ENCODE results near the gene SLCO2B1. TPM values are rescaled to one million over a fixed set of nuclear protein-coding genes. Genes with fewer than 3 reads are reported as not detected.

The SLCO2B1 gene
- total RNA-seq, 1 experiment from 2014 or later = not detected

DNA sequence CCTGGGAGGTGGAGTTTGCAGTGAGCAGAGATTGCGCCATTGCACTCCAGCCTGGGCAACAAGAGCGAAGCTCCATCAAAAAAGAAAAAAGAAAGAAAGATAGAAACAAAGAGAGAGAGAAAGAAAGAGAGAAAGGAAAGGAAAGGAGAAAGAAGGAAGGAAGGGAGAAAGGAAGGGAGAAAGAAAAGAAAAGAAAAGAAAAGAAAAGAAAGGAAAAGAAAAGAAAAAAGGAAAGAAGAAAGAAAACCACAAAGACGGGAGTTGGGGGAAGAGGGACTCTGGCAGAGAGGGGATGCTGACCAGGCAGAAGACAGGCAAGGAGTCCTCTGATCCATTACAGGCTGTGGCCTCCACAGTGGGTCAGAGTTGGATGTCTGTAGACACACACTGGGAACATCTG lies 18.8 kb upstream of the SLCO2B1 start:
- Histone ChIP-seq H2AK5ac (ENCODE audit: insufficient read length, low read length) (no peak overlapping the region), H4K5ac (ENCODE audit: insufficient read length, low read depth, low read length) (no peak overlapping the region), H3K18ac (ENCODE audit: insufficient read length, low read depth, low read length) (no peak overlapping the region), H3K27ac (ENCODE audit: insufficient read length, low read depth, low read length) (no peak overlapping the region), H2BK20ac (ENCODE audit: low read depth, low read length, poor library complexity, severe bottlenecking) (no peak overlapping the region), H2BK120ac (ENCODE audit: low read depth, low read length, poor library complexity, severe bottlenecking) (no peak overlapping the region), H3K4ac (ENCODE audit: low read depth, low read length) (no peak overlapping the region), H3K56ac (ENCODE audit: insufficient read length, low read depth, low read length) (no peak overlapping the region), H2BK5ac (ENCODE audit: insufficient read length, low read length) (no peak overlapping the region), H4K8ac (replicated peaks; ENCODE audit: insufficient read length, low read depth, low read length) (no peak overlapping the region), H2AFZ (ENCODE audit: low read length) (no peak overlapping the region), H3K79me1 (ENCODE audit: insufficient read depth, low read depth, low read length, poor library complexity, severe bottlenecking) (no peaks in the 10 kb centered on the region), H3T11ph (ENCODE audit: low read length) (no peak overlapping the region), H3K27me3 (ENCODE audit: insufficient read depth, low read length) (no peaks in the 10 kb centered on the region), H3K23ac (ENCODE audit: insufficient read length, low read depth, low read length) (no peak overlapping the region), H3K4me1 (ENCODE audit: insufficient read depth, low read length) (no peaks in the 10 kb centered on the region), H3K14ac (ENCODE audit: insufficient read depth, low read length) (no peak overlapping the region), H3K9ac (ENCODE audit: extremely low read depth, insufficient read length, low read length) (no peak overlapping the region), H4K20me1 (ENCODE audit: control insufficient read depth, insufficient read depth, insufficient read length) (no peaks in the 10 kb centered on the region), H4K91ac (ENCODE audit: insufficient read length, low read depth, low read length) (no peak overlapping the region), H3K79me2 (ENCODE audit: insufficient read depth, low read length) (no peaks in the 10 kb centered on the region), H3K23me2 (ENCODE audit: insufficient read length, low read depth, low read length, poor library complexity, severe bottlenecking) (no peaks in the 10 kb centered on the region), H3K4me2 (ENCODE audit: insufficient read depth, insufficient read length, low read length) (no peak overlapping the region), H3K9me3 (ENCODE audit: control insufficient read depth, low read depth, low read length) (no peaks in the 10 kb centered on the region), H2BK15ac (ENCODE audit: low read depth, low read length) (no peak overlapping the region), H2BK12ac (ENCODE audit: insufficient read length, low read depth, low read length) (no peak overlapping the region)
- no peak for DNase-seq
- no CpG with 5 or more reads among the region's 3 CpGs for WGBS (ENCODE audit: extremely low coverage, insufficient read length, low lambda C conversion rate)
- TF ChIP-seq, protein P1, sequence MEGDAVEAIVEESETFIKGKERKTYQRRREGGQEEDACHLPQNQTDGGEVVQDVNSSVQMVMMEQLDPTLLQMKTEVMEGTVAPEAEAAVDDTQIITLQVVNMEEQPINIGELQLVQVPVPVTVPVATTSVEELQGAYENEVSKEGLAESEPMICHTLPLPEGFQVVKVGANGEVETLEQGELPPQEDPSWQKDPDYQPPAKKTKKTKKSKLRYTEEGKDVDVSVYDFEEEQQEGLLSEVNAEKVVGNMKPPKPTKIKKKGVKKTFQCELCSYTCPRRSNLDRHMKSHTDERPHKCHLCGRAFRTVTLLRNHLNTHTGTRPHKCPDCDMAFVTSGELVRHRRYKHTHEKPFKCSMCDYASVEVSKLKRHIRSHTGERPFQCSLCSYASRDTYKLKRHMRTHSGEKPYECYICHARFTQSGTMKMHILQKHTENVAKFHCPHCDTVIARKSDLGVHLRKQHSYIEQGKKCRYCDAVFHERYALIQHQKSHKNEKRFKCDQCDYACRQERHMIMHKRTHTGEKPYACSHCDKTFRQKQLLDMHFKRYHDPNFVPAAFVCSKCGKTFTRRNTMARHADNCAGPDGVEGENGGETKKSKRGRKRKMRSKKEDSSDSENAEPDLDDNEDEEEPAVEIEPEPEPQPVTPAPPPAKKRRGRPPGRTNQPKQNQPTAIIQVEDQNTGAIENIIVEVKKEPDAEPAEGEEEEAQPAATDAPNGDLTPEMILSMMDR (conservative IDR thresholded peaks at IDR 0.05) = no peak
- peaks cover 4 to 8% (median 5%) of the 10 kb centered on the region in 3 experiments; a peak in 3 of 7 replicates for H3K36me3 Mint-ChIP-seq (ENCODE audit: insufficient read depth in 1 of 3, low read depth in 3 of 3)
- peaks cover 26% of the 10 kb centered on the region for H3K27me3 Mint-ChIP-seq (ENCODE audit: low read depth)
- peaks cover 16 to 19% of the 10 kb centered on the region in 2 experiments for H3K9me3 Mint-ChIP-seq
- H3K4me1 Mint-ChIP-seq = peaks cover 4 to 7% of the 10 kb centered on the region in 2 experiments
- no peak overlapping the region for H3K4me3 Mint-ChIP-seq
- H3K27ac Mint-ChIP-seq = no peak overlapping the region

Measured in H9 (cell line).